Measurements from ENCODE around the gene SLC7A6. TPM values are rescaled to one million over a fixed set of nuclear protein-coding genes. Genes with fewer than 3 reads are reported as not detected.

SLC7A6 gene
- total RNA-seq, 1 donor from 2014 or later, result 20.8 TPM

GRCh38 chr16:68274441-68274840 lies 10.1 kb downstream of the SLC7A6 start:
- H3K27ac Mint-ChIP-seq (ENCODE audit: unreplicated experiment), result no peak overlapping the region
- H3K36me3 Mint-ChIP-seq (ENCODE audit: low read depth, unreplicated experiment), result peaks cover 5% of the 10 kb centered on the region
- no peak for DNase-seq (ENCODE audit: low spot score)
- H3K4me3 Mint-ChIP-seq (ENCODE audit: unreplicated experiment), result no peak overlapping the region
- H3K27me3 Mint-ChIP-seq (ENCODE audit: unreplicated experiment), result no peaks in the 10 kb centered on the region
- H3K4me1 Mint-ChIP-seq (ENCODE audit: unreplicated experiment), result no peaks in the 10 kb centered on the region
- TF ChIP-seq CTCF (IDR thresholded peaks at IDR 0.05; ENCODE audit: unreplicated experiment), result no peak
- no peaks in the 10 kb centered on the region for H3K9me3 Mint-ChIP-seq (ENCODE audit: unreplicated experiment)

- H3K4me1 Mint-ChIP-seq (ENCODE audit: unreplicated experiment), result no peaks in the 10 kb centered on the region
- DNase-seq (ENCODE audit: low spot score), result no peak
- no peak overlapping the region for H3K4me3 Mint-ChIP-seq (ENCODE audit: unreplicated experiment)
- H3K36me3 Mint-ChIP-seq (ENCODE audit: low read depth, unreplicated experiment), result peaks cover 5% of the 10 kb centered on the region
- no peak for TF ChIP-seq CTCF (IDR thresholded peaks at IDR 0.05; ENCODE audit: unreplicated experiment)
- no peak overlapping the region for H3K27ac Mint-ChIP-seq (ENCODE audit: unreplicated experiment)
- H3K9me3 Mint-ChIP-seq (ENCODE audit: unreplicated experiment), result no peaks in the 10 kb centered on the region
- H3K27me3 Mint-ChIP-seq (ENCODE audit: unreplicated experiment), result no peaks in the 10 kb centered on the region
These were observed 11.4 kb downstream of the SLC7A6 start for GRCh38 chr16:68275611-68276191.

- Mint-ChIP-seq H3K27ac (ENCODE audit: unreplicated experiment) (no peak overlapping the region), H3K4me1 (ENCODE audit: unreplicated experiment) (no peaks in the 10 kb centered on the region), H3K4me3 (ENCODE audit: unreplicated experiment) (no peak overlapping the region), H3K9me3 (ENCODE audit: unreplicated experiment) (no peaks in the 10 kb centered on the region), H3K36me3 (ENCODE audit: low read depth, unreplicated experiment) (peaks cover 5% of the 10 kb centered on the region), H3K27me3 (ENCODE audit: unreplicated experiment) (no peaks in the 10 kb centered on the region)
- DNase-seq (ENCODE audit: low spot score), result no peak
- TF ChIP-seq CTCF (IDR thresholded peaks at IDR 0.05; ENCODE audit: unreplicated experiment), result no peak
These were observed 11.9 kb downstream of the SLC7A6 start for GRCh38 chr16:68276223-68276622.

- H3K4me1 Mint-ChIP-seq (ENCODE audit: unreplicated experiment), result peaks cover 17% of the 10 kb centered on the region
- TF ChIP-seq CTCF (IDR thresholded peaks at IDR 0.05; ENCODE audit: unreplicated experiment), result no peak
- peaks cover 1% of the 10 kb centered on the region for H3K27me3 Mint-ChIP-seq (ENCODE audit: unreplicated experiment)
- H3K27ac Mint-ChIP-seq (ENCODE audit: unreplicated experiment), result no peak overlapping the region
- DNase-seq (ENCODE audit: low spot score), result no peak
- no peak overlapping the region for H3K4me3 Mint-ChIP-seq (ENCODE audit: unreplicated experiment)
- H3K9me3 Mint-ChIP-seq (ENCODE audit: unreplicated experiment), result no peaks in the 10 kb centered on the region
- no peaks in the 10 kb centered on the region for H3K36me3 Mint-ChIP-seq (ENCODE audit: low read depth, unreplicated experiment)
These were observed 15.6 kb downstream of the SLC7A6 start for GRCh38 chr16:68279726-68280558.
